GM12872 (cell line): ENCODE results near the gene ELP4.

Experiments
- TF ChIP-seq, protein P1 (sequence below): IDR thresholded peaks from 3 replicates; pipeline ENCODE4 v1.5.1; 2011; ENCODE audit warnings: low read depth, mild to moderate bottlenecking, low read length, moderate library complexity; ENCODE audit not compliant: insufficient read depth

ELP4 gene

DNA sequence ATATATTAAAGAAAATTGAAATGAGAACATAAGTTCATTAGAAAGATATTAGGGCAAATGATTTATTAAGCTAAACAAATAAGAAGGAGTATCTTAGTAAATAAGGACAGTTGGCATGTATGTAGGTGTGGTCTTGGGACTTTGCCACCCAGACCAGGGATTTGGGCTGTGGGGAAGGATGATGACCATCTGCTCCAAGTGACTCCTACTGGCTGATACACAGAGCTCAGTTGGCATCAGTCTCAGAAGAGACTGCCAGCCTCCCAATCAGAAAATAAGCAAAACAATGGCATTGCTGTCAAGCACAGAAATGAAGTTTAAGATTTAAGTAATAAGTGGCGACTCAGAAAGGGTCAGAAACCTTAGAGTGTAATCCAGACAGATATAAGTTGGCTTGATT is 252.1 kb downstream of the ELP4 start:
- TF ChIP-seq, protein P1, sequence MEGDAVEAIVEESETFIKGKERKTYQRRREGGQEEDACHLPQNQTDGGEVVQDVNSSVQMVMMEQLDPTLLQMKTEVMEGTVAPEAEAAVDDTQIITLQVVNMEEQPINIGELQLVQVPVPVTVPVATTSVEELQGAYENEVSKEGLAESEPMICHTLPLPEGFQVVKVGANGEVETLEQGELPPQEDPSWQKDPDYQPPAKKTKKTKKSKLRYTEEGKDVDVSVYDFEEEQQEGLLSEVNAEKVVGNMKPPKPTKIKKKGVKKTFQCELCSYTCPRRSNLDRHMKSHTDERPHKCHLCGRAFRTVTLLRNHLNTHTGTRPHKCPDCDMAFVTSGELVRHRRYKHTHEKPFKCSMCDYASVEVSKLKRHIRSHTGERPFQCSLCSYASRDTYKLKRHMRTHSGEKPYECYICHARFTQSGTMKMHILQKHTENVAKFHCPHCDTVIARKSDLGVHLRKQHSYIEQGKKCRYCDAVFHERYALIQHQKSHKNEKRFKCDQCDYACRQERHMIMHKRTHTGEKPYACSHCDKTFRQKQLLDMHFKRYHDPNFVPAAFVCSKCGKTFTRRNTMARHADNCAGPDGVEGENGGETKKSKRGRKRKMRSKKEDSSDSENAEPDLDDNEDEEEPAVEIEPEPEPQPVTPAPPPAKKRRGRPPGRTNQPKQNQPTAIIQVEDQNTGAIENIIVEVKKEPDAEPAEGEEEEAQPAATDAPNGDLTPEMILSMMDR: no peak

DNA sequence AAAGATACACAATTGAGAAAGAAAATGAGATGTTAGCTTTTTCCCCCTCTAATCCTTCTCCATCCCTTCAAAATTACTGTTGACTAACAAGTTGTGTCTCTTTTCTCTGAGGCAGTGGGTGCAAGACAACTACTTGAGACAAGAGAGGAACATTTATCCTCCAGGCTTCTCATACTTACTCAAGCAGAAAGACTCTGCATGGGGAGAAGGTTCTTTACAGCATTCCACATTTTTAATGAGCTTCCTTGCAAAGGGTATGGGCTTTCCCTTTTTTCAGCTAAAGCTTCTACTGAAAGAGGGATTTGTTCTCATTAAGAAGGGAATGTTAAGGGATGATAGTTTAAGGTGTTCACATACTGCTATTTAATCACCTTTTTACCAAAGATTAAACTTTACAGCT is 253.7 kb downstream of the ELP4 start:
- TF ChIP-seq, protein P1: no peak

DNA sequence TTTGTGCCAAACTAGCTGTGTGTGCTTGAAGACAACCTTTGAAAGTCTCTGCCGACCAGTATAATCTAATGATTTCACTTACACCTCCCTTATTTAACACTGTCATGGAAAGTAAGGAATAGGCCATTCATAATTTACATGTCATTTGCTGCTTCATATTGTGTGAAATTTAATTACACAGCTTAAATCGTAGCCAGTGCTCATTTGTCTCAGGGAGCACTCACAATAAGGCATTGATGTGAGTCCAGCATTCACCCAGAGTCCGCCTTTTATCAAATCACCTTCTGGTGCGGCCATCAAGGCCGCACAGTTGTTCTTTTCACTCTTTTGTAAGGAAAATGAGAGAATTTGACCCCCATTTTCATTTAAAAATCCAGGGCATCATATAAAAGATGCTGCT is 254.7 kb downstream of the ELP4 start:
- TF ChIP-seq, protein P1: no peak

DNA sequence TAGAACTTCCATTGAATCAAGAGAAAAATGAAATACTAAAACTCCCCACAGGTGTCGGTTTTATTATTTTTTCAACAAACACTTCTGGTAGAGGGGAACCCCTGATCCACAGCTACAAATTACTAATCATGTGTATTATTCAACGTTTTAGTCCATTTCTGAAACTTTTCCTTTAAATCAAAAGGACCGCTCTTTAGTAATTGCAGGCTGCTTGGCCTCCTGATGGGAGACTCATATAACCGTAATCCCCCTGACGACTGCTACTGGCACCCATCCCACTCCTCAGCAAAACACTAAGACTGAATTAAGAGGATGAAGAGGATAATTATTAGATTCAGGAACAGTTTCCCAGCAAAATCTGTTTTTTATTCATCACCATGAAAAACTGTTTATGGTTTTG is 255.2 kb downstream of the ELP4 start:
- TF ChIP-seq, protein P1: no peak

DNA sequence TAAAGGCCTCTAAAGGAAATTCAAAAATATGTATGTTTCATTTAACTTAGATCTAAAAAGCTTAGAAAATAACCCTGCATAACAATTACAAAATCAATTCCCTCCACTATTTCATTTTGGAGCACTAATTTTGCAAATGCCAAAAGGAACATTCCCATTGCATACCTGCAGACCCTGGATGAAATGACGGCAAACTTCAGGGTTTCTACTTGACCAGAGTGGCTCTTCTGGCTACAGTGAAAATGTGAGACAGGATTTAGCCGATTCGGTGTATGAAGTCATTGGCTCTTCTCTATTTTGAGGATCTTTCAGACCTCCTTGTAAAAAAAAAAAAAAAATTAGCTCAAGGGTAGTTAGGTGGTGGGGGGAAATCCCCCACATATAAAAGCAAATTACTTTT is 257.5 kb downstream of the ELP4 start:
- TF ChIP-seq, protein P1: no peak

DNA sequence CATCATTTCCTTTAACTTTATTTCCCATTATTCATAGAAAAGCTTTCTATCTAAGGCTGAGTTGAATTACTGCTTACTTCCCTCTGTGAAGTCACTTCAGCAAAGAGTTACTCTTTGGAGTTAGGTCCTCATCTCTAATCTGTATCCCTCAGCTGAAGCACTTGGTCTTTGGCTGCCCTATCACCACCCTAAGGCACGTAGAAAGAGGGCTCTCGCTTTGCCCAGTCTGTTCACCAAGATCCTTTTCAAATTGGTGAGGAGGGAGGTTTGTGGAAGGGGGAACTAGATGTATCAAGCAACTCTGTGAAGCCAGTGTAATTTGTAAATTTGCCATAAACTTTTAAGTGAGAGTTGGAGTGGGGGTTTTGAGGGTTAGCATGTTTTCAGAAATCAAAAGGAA is 258.1 kb downstream of the ELP4 start:
- TF ChIP-seq, protein P1: no peak

DNA sequence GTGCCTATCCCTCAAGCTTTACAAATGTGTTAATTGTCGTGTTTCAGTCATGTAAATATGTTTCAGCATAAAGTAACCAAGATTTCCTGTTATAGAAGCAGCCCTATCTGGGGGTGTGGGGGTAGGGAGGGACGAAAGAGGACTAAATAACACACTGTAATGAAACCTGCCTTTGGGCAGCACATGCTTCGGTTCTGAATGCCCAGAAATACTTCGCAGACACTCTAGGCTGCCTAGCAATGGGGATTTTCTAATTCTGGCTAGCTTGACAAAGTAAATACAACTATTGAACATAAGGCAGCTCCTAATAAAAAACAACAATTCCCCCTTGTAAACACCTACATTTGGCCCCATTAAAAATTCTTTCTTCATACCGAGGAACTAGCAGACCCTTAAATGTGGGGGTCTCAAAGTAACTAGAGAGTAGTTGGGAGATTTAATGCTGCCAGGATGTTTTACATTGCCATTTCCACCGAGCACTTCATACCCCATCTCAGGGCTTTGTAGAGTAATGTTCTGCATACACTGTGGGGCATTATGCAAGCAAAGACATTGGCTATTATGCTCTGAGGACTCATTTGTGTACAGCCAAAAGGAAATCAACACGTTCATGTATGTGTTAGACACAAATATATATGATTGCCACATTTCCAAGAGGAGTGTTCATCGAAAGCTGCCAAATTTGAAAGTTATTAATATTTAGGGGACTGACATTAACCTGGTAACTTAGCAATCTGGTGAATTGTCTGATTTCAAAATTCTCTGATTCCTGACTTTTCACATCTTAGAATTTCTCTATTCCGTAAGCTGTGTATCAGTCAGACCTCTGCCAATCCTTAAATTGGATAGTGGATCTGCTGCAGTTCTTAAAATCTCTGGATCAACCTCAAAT is 259.4 kb downstream of the ELP4 start:
- TF ChIP-seq, protein P1: no peak
